ENCODE results near the gene LTB. TPM values are rescaled to one million over a fixed set of nuclear protein-coding genes. Genes with fewer than 3 reads are reported as not detected.

Gene LTB
- total and polyA plus RNA-seq, 2 of the 4 experiments (the other 2 are of a cell fraction): not detected

GRCh38 chr6:31533455-31533841, 48.8 kb downstream of the LTB start:
- H4K91ac ChIP-seq (ENCODE audit: insufficient read depth, low read depth, low read length): no peak overlapping the region
- no peak overlapping the region for H3K27ac ChIP-seq (ENCODE audit: insufficient read depth, low read length)
- H3K4me2 ChIP-seq (ENCODE audit: low read depth, low read length): no peak overlapping the region
- intact Hi-C loops (cut with micrococcal nuclease) (no loop called here), in situ Hi-C loops (cut with MboI; ENCODE audit: low sequenced_read_pairs) (no loop called here), dilution Hi-C loops (cut with HindIII; ENCODE audit: low sequenced_read_pairs, unreplicated experiment) (no loop called here)
- no peak overlapping the region for H3K9ac ChIP-seq (ENCODE audit: low read depth, low read length)
- peaks cover 76% of the 10 kb centered on the region for H3K36me3 ChIP-seq (ENCODE audit: control insufficient read depth, insufficient read depth, low read length)
- H3K4me3 ChIP-seq (ENCODE audit: insufficient read depth, low read depth, low read length): no peak overlapping the region
- peaks cover 88% of the 10 kb centered on the region for H4K20me1 ChIP-seq (ENCODE audit: insufficient read depth, low read length)
- no peaks in the 10 kb centered on the region for H3K4me1 ChIP-seq (ENCODE audit: control insufficient read depth, insufficient read depth, low read length)
- no peak overlapping the region for H3K23ac ChIP-seq (ENCODE audit: low read depth, low read length)
- H4K8ac ChIP-seq (ENCODE audit: low read depth in 2 of 2, low read length in 2 of 2): no peak overlapping the region
- WGBS, 2 experiments (ENCODE audit: extremely low coverage in 2 of 2, insufficient read length in 1 of 2): no CpG with 5 or more reads among the region's 1 CpG
- ChIA-PET POLR2A (ENCODE audit: unreplicated experiment) (no interaction called here), CTCF (no interaction called here)
- H3K56ac ChIP-seq (ENCODE audit: extremely low read depth, insufficient read depth, low read length): no peak overlapping the region
- H2BK120ac ChIP-seq (ENCODE audit: low read depth, low read length): no peak overlapping the region
- peaks cover 39 to 71% of the 10 kb centered on the region in 2 experiments for H3K79me1 ChIP-seq (ENCODE audit: low read depth in 1 of 2, low read length in 2 of 2)
- no peak overlapping the region for H2AK9ac ChIP-seq (replicated peaks; ENCODE audit: low read depth, low read length, poor library complexity)
- no peak overlapping the region for H3K14ac ChIP-seq (replicated peaks; ENCODE audit: low read depth, low read length)
- H2BK5ac ChIP-seq (ENCODE audit: low read depth, low read length, poor library complexity, severe bottlenecking): no peak overlapping the region
- TSS peak; percentile 45 for BruUV-seq (replicated peaks)
- H2BK15ac ChIP-seq (ENCODE audit: low read depth, low read length): no peak overlapping the region
- H2BK20ac ChIP-seq (ENCODE audit: low read depth, low read length): no peak overlapping the region
- no peak overlapping the region for H3K4ac ChIP-seq (ENCODE audit: low read depth, low read length)
- TF ChIP-seq, protein P1, sequence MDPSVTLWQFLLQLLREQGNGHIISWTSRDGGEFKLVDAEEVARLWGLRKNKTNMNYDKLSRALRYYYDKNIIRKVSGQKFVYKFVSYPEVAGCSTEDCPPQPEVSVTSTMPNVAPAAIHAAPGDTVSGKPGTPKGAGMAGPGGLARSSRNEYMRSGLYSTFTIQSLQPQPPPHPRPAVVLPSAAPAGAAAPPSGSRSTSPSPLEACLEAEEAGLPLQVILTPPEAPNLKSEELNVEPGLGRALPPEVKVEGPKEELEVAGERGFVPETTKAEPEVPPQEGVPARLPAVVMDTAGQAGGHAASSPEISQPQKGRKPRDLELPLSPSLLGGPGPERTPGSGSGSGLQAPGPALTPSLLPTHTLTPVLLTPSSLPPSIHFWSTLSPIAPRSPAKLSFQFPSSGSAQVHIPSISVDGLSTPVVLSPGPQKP (IDR thresholded peaks at IDR 0.05; ENCODE audit: borderline replicate concordance, low read depth, low read length): no peak
- no peak for TF ChIP-seq POLR2A (IDR thresholded peaks at IDR 0.05; ENCODE audit: low read depth, low read length)
- TF ChIP-seq, protein P2, sequence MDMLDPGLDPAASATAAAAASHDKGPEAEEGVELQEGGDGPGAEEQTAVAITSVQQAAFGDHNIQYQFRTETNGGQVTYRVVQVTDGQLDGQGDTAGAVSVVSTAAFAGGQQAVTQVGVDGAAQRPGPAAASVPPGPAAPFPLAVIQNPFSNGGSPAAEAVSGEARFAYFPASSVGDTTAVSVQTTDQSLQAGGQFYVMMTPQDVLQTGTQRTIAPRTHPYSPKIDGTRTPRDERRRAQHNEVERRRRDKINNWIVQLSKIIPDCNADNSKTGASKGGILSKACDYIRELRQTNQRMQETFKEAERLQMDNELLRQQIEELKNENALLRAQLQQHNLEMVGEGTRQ (IDR thresholded peaks at IDR 0.05; ENCODE audit: low read depth, low read length): no peak
- no peak for TF ChIP-seq RCOR1 (IDR thresholded peaks at IDR 0.05; ENCODE audit: insufficient replicate concordance, low read length)
- no peak for TF ChIP-seq MXI1 (IDR thresholded peaks at IDR 0.05; ENCODE audit: borderline replicate concordance, low read depth, low read length)
- TF ChIP-seq CTCF (conservative IDR thresholded peaks at IDR 0.05; ENCODE audit: low read depth, low read length): no peak
- no peak for TF ChIP-seq FOS (IDR thresholded peaks at IDR 0.05; ENCODE audit: low read depth, low read length)
- no peak for TF ChIP-seq RAD21 (IDR thresholded peaks at IDR 0.05; ENCODE audit: low read length)
- DNase-seq: no peak
- H4K5ac ChIP-seq (ENCODE audit: low read depth, low read length): no peak overlapping the region
- no peak overlapping the region for H3K18ac ChIP-seq (ENCODE audit: low read depth, low read length)
- H2AFZ ChIP-seq (replicated peaks; ENCODE audit: low read length, poor library complexity): no peak overlapping the region
- no peak overlapping the region for H2AK5ac ChIP-seq (ENCODE audit: low read depth, low read length)
- H3K27me3 ChIP-seq (ENCODE audit: control insufficient read depth, insufficient read depth, low read length): no peaks in the 10 kb centered on the region
- no peaks in the 10 kb centered on the region for H3K9me3 ChIP-seq (ENCODE audit: control insufficient read depth, insufficient read depth, low read length)
- no peak for ATAC-seq (ENCODE audit: low read depth)
- 0 out of 2 replicates have a peak, but pooled peaks cover 5% of the 10 kb centered on the region for H3K9me1 ChIP-seq (ENCODE audit: insufficient read depth, low read length)
